Erythroblast (primary cell): ENCODE results near the gene TMEM234.

ENCODE experiments used
- GATA1 ChIP-seq: IDR thresholded peaks from 2 replicates; pipeline ENCODE4 v1.6.1; 2011; ENCODE audit warnings: low read depth, mild to moderate bottlenecking, control low read depth, low read length, moderate library complexity
- POLR2A ChIP-seq: IDR thresholded peaks from 2 replicates; pipeline ENCODE4 v1.6.1; 2011; ENCODE audit warnings: mild to moderate bottlenecking, low read length

DNA sequence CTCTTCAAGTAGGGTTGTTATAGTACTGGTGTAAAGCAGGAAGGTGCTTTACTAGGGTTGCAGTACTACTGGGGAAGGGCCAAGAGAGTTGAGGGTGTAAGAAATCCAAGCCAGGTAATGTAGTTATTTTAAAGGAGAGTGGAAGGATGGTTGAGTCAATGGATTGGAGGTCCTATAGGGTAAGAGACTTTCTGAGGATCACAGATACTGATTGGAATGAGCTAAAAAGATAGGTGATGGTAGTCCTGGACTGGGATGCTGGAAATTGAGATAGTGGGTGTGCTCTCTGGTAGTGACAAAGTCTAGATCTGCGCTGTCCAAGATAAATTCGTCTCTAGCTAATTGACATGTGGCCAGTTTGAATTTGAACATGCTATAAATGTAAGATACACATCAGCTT is 35.7 kb downstream of the TMEM234 start:
- TF ChIP-seq POLR2A (no peak), GATA1 (no peak)
